Activated CD4-positive, alpha-beta T cell treated with anti-CD3 and anti-CD28 coated beads for 1 hour (primary cell): ENCODE measurements around the gene FAM228B.
"Not testable (repeated sequence)": the region's sequence is repeated elsewhere in the genome, so short reads cannot be mapped to it uniquely, and the experiment has no call there.

Experiments
- DNase-seq: peaks from one replicate; pipeline ENCODE4 v3.0.0-alpha.2; 2020

Gene FAM228B

DNA sequence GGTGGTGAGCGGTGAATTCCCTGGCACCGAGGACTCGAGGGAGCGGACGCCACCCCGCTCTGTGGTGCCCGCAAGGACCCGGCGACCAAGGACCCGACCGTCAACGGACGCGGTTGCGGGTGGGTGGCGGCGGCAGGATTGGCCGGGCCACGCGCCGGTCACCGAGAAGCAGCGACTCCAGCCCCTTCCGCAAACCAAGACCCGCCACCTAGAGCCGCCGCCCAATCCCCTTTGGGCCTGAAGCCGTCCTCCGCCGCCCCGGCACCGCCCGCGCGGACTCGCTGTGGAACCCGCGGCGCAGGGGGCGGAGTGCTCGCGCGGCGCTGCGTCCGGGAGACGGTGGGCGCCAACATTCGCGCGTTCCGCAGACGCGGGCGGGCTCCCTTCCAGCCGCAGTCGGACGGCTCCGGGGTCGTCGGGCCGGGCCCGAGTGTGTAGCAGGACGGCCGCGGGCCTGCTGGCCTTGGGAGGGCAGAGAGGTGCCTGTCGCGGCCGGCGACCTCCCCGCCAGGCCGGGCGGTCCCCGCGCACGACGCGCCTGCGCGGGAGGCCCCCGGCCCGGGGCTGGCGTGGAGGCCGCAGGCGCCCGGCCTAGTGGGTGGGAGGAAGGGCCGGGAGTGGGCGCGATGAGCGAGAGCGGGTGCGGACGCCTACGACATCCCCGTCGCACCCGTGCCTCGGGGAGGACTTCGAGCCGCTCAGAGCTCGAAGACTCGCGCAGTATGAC is at the start of gene FAM228B, which contains the start of gene PFN4:
FAM228B (plus strand) TSS at position 275 of the 727 bp plus-strand sequence. CDS start 893 bp downstream, outside the sequence.
PFN4 (minus strand) TSS at position 140 of the 727 bp plus-strand sequence. CDS start 799 bp downstream, outside the sequence.
- DNase-seq: peak; percentile 23

DNA sequence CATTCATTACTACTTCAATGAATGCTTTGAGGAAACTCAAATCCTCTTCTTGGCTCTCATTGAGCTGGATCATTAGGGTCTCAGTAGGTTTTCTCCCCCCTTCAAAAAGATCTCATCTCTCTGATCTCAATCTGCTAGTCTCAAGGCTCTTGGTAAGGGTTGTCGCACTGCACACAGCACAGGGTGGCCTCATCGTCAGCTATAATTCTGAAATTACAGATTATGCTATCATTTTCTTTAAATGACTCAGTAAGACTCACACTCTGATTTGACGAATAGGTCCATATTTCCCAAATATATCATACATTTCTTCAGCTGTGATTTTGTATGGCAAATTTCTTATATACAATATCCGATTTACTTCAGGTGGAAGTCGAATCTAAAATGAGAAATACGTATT is 49.5 kb upstream of the FAM228B start:
- no peak for DNase-seq

DNA sequence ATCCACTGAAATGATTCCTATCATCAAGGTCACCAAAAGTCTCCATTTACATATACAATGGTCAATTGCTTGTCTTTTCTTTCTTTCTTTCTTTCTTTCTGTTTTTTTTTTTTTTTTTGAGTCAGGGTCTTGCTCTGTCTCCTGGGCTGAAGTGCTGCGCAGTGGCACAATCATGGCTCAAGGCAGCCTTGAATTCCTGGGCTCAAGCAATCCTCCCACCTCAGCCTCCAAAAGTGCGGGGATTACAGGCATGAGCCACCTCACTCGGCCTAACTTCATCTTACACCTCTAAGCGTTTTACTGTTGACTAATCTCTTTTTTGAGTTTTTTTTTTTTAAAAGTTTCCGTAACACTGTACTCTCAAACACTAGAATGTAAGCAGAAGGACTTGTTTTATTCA is 48.0 kb upstream of the FAM228B start:
- DNase-seq: no peak

DNA sequence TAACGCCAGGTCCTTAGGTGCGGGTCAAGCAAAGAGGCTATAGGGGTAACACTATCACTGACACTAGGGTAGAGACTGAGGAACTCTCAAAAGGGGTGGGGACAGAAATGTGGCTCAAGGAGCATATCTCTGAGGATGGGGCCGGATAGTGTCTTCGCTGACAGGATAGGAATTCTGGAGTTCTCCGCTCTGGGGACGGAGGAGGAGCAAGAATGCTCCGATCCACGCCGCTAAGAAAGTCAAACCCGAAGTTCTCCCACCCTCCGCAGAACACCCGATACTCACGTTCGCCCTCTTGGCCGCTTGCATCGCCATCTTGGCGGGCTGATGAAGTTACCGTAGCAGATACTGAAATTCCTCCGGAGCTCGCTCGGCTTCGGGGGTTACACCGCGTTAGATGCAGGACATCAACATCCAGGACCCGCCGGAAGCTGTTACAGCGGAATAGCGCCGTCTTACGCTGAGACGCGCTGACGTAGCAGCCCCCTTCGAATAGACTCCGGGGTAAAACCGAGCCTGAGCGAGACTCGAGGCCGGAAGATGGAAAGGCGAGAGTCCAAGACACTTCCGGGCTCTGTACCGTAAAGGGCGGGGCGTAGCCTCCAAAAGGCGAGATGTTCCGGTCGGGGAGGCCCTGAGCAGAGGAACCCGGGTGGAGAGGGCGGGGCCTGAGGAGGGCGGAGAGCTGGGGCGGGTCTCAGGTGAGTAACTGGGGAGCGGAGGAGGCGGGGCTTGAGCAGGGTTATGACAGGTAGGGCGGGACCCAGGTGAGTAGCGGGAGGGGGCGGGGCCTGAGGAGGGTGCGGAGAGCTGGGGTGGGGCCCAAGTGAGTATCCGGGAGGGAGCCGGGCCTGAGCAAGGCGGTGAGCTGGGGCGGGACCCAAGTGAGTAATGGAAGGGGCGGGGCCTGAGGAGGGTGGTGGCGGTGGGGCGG is 47.1 kb upstream of the FAM228B start, which contains the start of gene SF3B6:
SF3B6 (minus strand) TSS at position 412 of the 934 bp plus-strand sequence; CDS start at position 315, 97 bp downstream.
- DNase-seq: peak; percentile 99

DNA sequence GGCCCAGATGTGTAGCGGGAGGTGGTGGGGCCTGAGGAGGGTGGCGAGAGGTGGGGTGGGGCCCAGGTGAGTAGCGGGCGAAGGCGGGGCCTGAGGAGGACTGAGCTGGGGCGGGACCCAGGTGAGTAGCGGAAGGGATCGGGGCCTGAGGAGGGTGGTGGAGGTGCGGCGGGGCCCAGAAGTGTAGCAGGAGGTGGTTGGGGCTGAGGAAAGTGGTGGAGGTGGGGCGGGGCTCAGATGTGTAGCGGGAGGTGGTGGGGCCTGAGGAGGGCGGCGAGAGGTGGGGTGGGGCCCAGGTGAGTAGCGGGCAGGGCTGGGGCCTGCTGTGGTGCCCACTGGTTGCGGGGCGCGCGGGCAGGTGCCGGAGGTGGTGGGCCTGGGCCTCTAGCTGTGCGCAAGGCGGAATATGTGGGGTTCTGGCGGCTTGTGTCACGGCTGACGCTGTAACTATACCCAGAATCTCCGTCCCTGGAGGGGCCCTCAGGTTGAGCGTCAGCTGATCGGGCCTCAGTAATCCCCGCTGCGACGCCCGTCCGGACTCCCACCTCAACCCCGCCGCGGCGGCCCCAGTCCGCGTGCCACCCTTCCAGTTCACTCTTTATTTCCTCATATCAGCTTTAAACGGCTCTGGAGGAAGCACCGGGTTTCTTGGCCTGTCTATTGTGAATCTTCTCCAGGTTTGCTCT is 46.3 kb upstream of the FAM228B start:
- no peak for DNase-seq

DNA sequence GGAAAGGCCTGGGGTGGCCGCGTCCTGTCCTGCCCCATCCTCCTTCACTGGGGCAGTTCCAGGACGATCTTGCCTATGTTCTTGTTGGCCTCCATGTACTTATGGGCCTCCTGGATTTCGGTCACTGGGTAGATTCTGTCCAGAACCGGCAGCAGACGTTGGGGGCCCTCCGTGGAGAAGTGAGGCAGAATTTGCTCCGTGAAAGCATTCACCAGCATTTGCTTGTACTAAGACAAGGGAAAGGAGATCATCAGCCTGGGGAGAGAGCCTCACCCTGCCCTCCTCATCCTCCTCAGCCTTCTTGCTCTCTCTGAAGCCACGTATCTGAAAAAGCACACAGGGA is 45.8 kb upstream of the FAM228B start:
- no peak for DNase-seq

DNA sequence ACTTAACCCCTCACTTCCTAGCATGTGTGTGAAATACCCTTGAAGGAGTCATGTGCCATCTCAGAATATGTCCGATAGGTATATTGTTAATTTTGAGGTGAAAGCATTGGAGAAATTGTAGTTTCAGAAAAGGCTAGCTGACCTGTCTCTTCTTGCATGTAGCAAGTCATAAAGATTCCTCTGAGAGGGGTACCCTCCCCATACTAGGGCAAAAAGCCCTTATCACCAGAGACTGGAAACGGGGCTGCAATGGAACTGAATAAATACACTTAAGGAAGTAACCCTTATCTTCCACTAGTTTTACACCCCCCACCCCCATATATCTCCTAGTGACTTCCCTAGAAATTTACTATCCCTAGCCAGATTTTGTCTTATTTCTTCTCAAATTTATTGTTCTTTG is 45.4 kb upstream of the FAM228B start:
- no peak for DNase-seq

DNA sequence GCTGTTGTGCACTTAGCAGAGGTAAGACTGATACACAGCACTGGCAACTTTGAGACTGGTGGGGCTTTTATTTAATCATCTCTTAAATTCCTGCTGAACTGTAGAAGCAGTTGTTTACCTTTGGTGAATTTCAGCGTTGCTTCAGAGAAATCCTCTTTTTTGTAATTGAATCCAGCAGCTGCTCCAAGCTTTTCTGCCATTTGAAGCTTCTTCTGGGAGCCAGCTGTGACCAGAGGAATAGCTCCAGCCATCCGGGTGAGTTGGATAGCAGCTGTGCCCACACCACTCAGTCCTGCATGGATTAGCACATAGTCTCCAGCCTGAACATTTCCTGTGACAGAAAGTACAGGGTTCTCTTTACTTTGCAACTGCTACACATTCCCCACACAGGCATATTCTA is 42.6 kb upstream of the FAM228B start:
- no peak for DNase-seq

DNA sequence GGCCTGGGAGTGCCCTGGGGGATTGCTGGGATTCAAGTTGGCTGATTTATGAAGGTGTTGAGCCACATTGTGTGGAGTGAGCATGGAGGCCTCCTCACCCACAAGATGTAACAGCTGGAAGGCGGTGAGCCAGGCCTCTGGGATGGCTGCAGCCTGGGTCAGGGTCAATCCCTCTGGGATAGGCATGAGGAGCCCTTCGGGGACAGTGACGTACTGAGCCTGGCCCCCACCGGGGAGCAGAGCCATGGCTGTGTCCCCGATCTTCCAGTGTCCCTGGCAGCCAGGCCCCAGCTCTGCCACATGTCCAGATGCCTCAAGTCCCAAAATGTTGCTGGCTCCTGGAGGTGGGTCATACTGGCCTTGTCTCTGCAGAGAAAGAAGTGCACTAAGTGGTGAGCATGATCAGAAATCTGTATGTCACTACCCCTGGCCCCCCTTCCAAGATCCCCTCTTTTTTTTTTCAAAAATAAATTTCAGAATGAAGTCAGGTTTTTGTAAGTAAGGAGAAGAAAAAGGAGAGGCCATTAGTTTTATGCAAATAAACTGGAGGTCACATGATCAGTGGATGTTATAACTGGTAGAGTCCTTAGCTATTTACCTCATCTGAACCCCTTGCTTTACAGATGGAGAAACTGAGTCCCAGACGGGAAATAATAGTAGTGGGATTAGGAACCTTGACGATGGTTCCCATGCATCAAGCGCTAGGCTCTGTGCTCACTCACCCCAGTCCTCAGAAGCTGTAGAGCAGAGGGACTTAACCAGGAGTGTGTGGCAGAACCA is 40.3 kb upstream of the FAM228B start:
- DNase-seq: no peak

DNA sequence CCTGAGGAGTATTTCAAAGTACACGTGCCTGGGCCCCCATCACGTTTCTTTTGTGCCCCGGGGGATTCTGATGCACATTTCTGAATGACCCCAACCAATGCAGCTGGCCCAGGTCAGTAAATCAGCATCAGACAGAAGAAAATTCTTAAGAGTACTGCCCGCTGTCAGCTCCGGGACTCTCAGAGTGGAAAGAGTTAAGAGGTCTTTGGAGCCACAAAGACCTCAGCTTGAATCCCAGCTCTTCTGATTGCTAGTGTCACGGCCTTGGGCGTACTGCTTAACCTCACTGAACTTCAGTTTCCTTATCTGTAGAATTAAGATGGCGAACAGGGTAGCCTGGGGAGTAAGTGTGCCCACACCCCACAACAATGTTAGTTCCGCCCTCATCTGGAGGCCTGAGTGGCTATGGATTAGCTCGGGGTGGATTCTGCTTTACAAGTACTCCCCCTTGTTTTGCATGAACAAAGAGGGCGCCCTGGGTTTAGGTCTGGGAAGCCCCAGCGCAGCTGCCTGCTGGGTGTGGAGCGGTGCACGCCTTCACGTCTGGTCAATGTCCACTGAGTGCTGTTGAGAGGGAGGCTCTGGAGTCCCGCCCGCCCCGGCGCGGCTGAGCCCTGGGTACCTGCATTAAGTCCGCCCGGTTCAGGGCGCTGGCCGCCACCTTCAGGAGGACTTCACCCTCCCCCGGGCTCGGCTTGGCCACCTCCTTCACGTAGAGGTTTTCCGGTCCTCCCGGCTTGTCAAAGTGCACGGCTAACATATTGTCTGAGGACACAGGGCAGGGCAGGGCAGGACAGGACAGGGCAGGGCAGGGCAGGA is 39.5 kb upstream of the FAM228B start:
- DNase-seq: no peak

DNA sequence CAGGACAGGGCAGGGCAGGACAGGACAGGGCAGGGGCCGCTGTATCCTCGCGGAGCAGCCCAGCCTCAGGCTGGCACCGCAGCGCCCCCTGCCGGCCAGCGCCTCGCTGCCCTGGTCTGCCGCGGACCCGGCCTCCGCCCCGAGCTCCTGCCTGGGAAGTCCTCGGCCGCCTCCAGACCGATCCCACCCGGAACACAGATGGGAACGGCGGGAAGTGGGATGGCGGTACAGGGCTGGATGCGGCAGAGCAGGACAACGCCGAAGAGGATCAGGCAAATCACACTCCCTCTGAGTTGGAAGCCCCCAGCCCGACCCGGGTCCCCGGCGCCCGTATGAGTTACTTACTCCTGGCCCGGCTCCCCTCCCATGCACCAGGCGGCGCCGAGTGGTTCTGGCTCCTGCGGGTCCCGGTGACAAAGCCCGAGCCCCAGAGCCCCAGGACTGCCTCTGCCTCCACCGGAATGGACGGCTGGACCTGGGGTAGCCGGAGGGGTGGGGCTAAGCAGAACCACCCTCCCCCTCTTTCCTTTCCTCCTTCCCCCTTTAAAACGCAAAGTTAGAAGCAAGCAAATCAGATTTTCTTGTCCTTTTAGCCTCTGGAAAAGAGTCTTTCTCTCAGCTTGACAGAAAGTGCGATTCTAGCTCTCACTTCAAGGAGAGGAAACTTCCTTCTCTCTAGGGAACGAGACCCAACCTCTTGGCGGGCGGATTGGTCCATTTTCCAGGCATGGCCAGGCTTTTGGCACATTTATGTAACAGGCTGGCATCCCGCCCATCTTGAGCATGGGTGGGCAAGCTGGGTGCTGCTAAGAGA is 38.7 kb upstream of the FAM228B start, which contains the start of gene TP53I3:
TP53I3 (minus strand) TSS at position 449 of the 814 bp plus-strand sequence. CDS start 508 bp downstream, outside the sequence.
- DNase-seq: peak; percentile 63

DNA sequence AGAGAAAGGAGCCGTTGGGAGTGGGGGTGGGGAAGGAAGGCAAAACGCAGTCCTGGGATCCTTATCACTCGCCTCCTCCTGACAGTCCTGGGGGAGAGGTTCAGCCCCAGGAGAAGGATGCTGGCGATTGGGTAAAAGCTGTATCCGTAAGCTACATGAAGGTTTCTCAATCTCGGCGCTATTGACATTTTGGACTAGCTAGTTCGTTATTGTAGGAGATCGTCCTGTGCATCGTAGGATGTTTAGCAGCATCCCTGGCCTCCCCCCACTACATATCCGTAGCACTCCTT is 38.1 kb upstream of the FAM228B start:
- DNase-seq: no peak

DNA sequence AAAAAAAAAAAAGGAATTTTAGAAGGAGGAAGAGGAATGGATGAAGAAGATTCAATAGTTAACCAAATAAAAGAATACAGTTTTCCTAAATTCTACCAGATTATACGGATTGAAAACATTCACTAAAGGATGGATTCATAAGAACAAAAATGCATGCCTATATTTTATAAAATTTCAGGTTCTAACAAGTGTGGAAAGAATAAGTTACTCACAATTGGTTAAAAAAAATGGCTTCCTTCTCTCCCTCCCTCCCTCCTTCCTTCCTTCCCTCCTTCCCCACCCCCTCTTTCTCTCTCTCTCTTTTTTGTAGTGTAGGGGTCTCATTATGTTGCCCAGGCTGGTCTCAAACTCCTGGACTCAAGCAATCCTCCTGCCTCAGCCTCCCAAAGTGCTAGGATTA is 37.0 kb upstream of the FAM228B start:
- no peak for DNase-seq

DNA sequence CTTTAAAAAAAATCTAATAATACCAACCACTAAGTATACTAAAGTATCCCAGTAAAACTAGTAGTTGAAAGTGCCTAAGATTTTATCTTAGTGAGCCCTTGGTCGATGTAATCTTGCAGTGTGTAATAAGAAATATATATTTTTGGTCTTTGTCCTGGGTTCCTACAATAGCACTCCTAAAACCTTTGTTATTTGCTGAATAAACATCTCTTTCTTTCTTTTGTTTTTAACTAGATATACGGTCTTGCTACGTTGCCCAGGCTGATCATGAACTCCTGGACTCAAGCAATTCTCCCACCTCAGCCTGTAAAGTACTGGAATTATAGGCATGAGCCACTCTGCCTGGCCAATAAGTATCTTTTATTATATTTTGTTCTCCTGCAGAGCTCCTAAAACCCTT is 36.2 kb upstream of the FAM228B start:
- no peak for DNase-seq

DNA sequence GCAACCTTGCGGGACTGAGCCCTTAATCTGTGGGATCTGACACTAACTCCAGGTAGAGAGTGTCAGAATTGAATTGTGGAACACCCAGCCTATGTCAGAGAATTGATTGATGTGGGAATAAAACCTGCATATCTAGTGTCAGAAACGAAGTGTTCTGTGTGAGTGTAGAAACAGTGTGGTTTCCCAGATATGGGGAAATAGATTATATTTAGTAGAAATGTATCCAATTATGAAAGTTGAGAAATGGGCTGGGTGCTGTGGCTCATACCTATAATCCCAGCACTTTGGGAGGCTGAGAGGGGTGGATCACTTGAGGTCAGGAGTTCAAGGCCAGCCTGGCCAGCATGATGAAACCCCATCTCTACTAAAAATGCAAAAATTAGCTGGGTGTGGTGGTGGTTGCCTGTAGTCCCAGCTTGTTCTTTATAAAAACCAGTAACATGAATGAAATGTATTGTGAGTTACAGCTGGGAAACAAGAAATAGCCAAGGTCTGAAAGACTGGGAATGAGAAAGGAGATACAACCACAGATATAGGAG is 34.4 kb upstream of the FAM228B start:
- DNase-seq: no peak

DNA sequence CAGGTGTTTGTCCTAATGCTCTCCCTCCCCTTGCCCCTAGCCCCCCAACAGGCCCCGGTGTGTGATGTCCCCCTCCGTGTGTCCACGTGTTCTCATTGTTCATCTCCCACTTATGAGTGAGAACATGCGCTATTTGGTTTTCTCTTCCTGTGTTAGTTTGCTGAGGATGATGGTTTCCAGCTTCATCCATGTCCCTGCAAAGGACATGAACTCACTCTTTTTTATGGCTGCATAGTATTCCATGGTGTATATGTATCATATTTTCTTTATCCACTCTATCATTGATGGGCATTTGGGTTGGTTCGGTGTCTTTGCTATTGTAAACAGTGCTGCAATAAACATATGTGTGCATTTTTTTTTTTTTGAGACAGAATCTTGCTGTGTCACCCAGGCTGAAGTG is 30.0 kb upstream of the FAM228B start:
- not testable (repeated sequence) for DNase-seq

DNA sequence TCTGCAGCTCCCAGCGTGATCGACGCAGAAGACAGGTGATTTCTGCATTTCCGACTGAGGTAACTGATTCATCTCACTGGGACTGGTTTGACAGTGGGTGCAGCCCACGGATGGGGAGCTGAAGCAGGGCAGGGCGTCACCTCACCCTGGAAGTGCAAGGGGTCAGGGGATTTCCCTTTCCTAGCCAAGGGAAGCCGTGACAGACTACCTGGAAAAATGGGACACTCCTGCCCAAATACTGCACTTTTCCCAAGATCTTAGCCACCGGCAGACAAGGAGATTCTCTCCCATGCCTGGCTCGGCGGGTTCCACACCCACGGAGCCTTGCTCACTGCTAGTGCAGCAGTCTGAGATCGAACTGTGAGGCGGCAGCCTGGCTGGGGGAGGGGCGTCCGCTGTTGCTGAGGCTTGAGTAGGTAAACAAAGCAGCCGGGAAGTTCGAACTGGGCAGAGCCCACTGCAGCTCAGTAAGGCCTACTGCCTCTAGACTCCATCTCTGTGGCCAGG is 28.0 kb upstream of the FAM228B start:
- not testable (repeated sequence) for DNase-seq

DNA sequence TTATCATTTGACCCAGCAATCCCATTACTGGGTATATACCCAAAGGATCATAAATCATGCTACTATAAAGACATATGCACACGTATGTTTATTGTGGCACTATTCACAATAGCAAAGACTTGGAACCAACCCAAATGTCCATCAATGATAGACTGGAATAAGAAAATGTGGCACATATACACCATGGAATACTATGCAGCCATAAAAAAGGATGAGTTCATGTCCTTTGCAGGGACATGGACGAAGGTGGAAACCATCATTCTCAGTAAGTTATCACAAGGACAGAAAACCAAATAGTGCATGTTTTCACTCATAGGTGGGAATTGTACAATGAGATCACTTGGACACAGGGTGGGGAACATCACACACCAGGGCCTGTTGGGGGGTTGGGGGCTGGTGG is 22.5 kb upstream of the FAM228B start:
- not testable (repeated sequence) for DNase-seq

DNA sequence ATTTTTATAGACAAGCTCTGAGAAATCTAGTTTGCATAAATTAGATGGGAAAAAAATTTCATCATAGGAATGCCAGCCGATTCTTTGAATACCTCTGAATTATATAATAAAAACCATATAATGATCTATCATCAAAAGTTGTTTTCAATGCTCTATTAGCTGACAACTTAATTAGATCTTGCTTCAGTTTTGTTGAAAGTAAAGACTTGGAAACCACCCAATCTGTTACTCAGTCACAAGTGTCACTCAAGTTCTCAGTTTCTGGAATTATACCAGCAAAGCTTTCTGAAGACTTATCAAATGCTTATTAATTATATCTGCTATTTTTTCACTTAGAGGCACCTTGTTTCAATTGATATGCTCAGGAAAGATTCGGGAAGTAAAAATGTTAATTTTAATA is 21.3 kb upstream of the FAM228B start:
- no peak for DNase-seq

DNA sequence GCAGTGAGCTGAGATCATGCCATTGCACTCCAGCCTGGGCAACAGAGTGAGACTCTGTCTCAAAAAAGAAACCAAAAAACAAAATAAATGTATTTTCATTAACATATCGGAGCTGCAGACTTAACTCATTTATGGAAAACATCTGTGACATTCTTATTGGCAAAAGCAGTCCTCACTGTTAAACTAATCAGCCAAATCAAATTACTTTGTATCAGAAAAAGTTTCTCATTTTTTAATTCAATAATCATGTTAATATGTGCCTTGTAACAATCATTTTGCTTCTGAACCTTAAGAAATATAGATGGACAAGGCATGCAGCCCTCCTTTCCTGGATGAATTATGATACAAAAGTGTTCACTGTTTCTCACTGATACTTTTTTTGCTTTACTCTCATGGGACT is 20.6 kb upstream of the FAM228B start:
- no peak for DNase-seq
